Adipose tissue (tissue), 3 donors: ENCODE data around the gene RILPL1. TPM values are rescaled to one million over a fixed set of nuclear protein-coding genes. Genes with fewer than 3 reads are reported as not detected.
"Not testable (repeated sequence)": the region's sequence is repeated elsewhere in the genome, so short reads cannot be mapped to it uniquely, and the experiment has no call there.

Experiments used
- H3K27ac ChIP-seq: one replicate; pipeline ENCODE4 v1.5.1; 2013; ENCODE audit warnings: low read depth, low read length
- WGBS, 3 donors: extraction: QIAGEN DNeasy Blood & Tissue Kit; methylation state at CpG; one replicate each; pipeline ENCODE4 v1.1.7; 2013; 5-methylcytosine and 5-hydroxymethylcytosine counted together
- polyA plus RNA-seq, 3 donors: library from polyadenylated mRNA; stranded (reverse); fragments of 200-250 nt; gene quantifications; one replicate each; pipeline ENCODE4 v1.2.3, GENCODE V29; 2013
- donor health status: healthy with polysubstance abuse.
- donor health status: Bipolar disorder and iron deficiency.
- donor health status: healthy.

The RILPL1 gene
- polyA plus RNA-seq, 3 donors = 3.4 to 10.7 (median 9.0) TPM

GRCh38 chr12:123506843-123507236, 26.7 kb downstream of the RILPL1 start:
- no peak overlapping the region for H3K27ac ChIP-seq
- WGBS, 3 donors = 91 to 96% (median 93%) methylated on average over 6 of the region's 6 CpGs

GRCh38 chr12:123506059-123506842, 27.3 kb downstream of the RILPL1 start:
- WGBS, 3 donors = 95 to 96% (median 95%) methylated on average over 17 of the region's 17 CpGs
- H3K27ac ChIP-seq = no peak overlapping the region

- no peak overlapping the region for H3K27ac ChIP-seq
- WGBS, 3 donors = 84 to 96% (median 94%) methylated on average over 12 of the region's 12 CpGs
Measured at GRCh38 chr12:123502163-123502704, 31.3 kb downstream of the RILPL1 start.

- WGBS, 3 donors = 92 to 94% (median 92%) methylated on average over 16 of the region's 16 CpGs
- H3K27ac ChIP-seq = no peak overlapping the region
Measured at GRCh38 chr12:123499332-123499731, 34.2 kb downstream of the RILPL1 start.

- no peak overlapping the region for H3K27ac ChIP-seq
- 90 to 99% (median 92%) methylated on average over 13 of the region's 13 CpGs for WGBS, 3 donors
Measured at GRCh38 chr12:123498126-123498825, 35.2 kb downstream of the RILPL1 start.

GRCh38 chr12:123497065-123497464, 36.5 kb downstream of the RILPL1 start:
- H3K27ac ChIP-seq = no peak overlapping the region
- WGBS, 3 donors = 94 to 97% (median 94%) methylated on average over 7 of the region's 7 CpGs

- 87 to 92% (median 91%) methylated on average over 18 of the region's 18 CpGs for WGBS, 3 donors
- H3K27ac ChIP-seq = no peak overlapping the region
Measured at GRCh38 chr12:123494124-123494851, 39.2 kb downstream of the RILPL1 start.

- H3K27ac ChIP-seq = not testable (repeated sequence)
- WGBS, 3 donors = 58 to 86% (median 83%) methylated on average over 7 of the region's 7 CpGs
Measured at GRCh38 chr12:123492339-123493039, 41.0 kb downstream of the RILPL1 start.

- WGBS, 3 donors = 91 to 93% (median 91%) methylated on average over 13 of the region's 13 CpGs
- no peak overlapping the region for H3K27ac ChIP-seq
Measured at GRCh38 chr12:123491481-123491880, 42.0 kb downstream of the RILPL1 start.

GRCh38 chr12:123491056-123491455, 42.5 kb downstream of the RILPL1 start:
- no peak overlapping the region for H3K27ac ChIP-seq
- 86 to 89% (median 88%) methylated on average over 11 of the region's 11 CpGs for WGBS, 3 donors

GRCh38 chr12:123490089-123490488, 43.4 kb downstream of the RILPL1 start:
- 77 to 88% (median 79%) methylated on average over 5 of the region's 5 CpGs for WGBS, 3 donors

GRCh38 chr12:123489580-123489979, 43.9 kb downstream of the RILPL1 start:
- no peak overlapping the region for H3K27ac ChIP-seq
- WGBS, 3 donors = 90 to 100% (median 97%) methylated on average over 6 of the region's 6 CpGs

More at GRCh38 chr12:123490089-123490488, 43.4 kb downstream of the RILPL1 start:
- no peak overlapping the region for H3K27ac ChIP-seq

GRCh38 chr12:123488539-123489230, 44.8 kb downstream of the RILPL1 start:
- WGBS, 3 donors = 80 to 86% (median 84%) methylated on average over 20 of the region's 20 CpGs
- H3K27ac ChIP-seq = no peak overlapping the region

- WGBS, 3 donors = 96 to 99% (median 97%) methylated on average over 6 of the region's 6 CpGs
Measured at GRCh38 chr12:123487428-123487827, 46.1 kb downstream of the RILPL1 start.

GRCh38 chr12:123485756-123486155, 47.8 kb downstream of the RILPL1 start:
- WGBS, 3 donors = 84 to 85% (median 84%) methylated on average over 14 of the region's 14 CpGs
- H3K27ac ChIP-seq = no peak overlapping the region

More at GRCh38 chr12:123487428-123487827, 46.1 kb downstream of the RILPL1 start:
- H3K27ac ChIP-seq = no peak overlapping the region

GRCh38 chr12:123483602-123484248, 49.8 kb downstream of the RILPL1 start:
- 65 to 89% (median 66%) methylated on average over 18 of the region's 18 CpGs for WGBS, 3 donors
- no peak overlapping the region for H3K27ac ChIP-seq

GRCh38 chr12:123482876-123483275, 50.6 kb downstream of the RILPL1 start:
- H3K27ac ChIP-seq = no peak overlapping the region
- 65 to 92% (median 75%) methylated on average over 6 of the region's 6 CpGs for WGBS, 3 donors
